ENCODE measurements around the gene ZNF428. TPM values are rescaled to one million over a fixed set of nuclear protein-coding genes. Genes with fewer than 3 reads are reported as not detected.

Gene ZNF428
- total RNA-seq, 2 experiments from 2014 or later, result 16.8 to 19.7 TPM

Other genes with a start within 250 kb of the ZNF428 start
- not detected for gene TEX101, start 204.7 kb downstream of the ZNF428 start, total RNA-seq
- gene LYPD3, start 154.0 kb downstream of the ZNF428 start, total RNA-seq, result 1 to 10 TPM; 5.2 to 5.3 TPM
- gene PHLDB3, start 114.9 kb downstream of the ZNF428 start, total RNA-seq, result 10 to 100 TPM; 12.7 to 13.1 TPM
- 10 to 100 TPM; 41.5 to 44.8 TPM for gene ETHE1, start 92.4 kb downstream of the ZNF428 start, total RNA-seq
- 1 to 10 TPM; 2.0 to 2.2 TPM for gene ZNF575, start 86.4 kb downstream of the ZNF428 start, total RNA-seq
- gene XRCC1, start 44.1 kb downstream of the ZNF428 start, total RNA-seq, result 10 to 100 TPM; 35.4 to 36.8 TPM
- 10 to 100 TPM; 14.3 to 16.8 TPM for gene PINLYP, start 43.8 kb downstream of the ZNF428 start, total RNA-seq
- gene IRGQ, start 23.5 kb downstream of the ZNF428 start, total RNA-seq, result 10 to 100 TPM; 19.8 to 24.6 TPM
- 10 to 100 TPM; 11.7 to 14.9 TPM for gene ZNF576, start 23.0 kb downstream of the ZNF428 start, total RNA-seq
- under 1 TPM; 0.54 to 0.60 TPM for gene SRRM5, start 7.5 kb downstream of the ZNF428 start, total RNA-seq
- under 1 TPM; 0.26 to 0.29 TPM for gene CADM4, start 20.2 kb upstream of the ZNF428 start, total RNA-seq
- gene PLAUR, start 50.5 kb upstream of the ZNF428 start, total RNA-seq, result 1 to 10 TPM; 6.5 to 7.6 TPM
- not detected for gene IRGC, start 96.4 kb upstream of the ZNF428 start, total RNA-seq
- 10 to 100 TPM; 55.7 to 58.1 TPM for gene SMG9, start 135.3 kb upstream of the ZNF428 start, total RNA-seq
- 10 to 100 TPM; 38.9 to 41.5 TPM for gene KCNN4, start 161.3 kb upstream of the ZNF428 start, total RNA-seq
- gene LYPD5, start 182.8 kb upstream of the ZNF428 start, total RNA-seq, result 1 to 10 TPM; 1.6 TPM
- 1 to 10 TPM; 5.6 to 7.2 TPM for gene ZNF283, start 207.7 kb upstream of the ZNF428 start, total RNA-seq

Data from activated naive CD8-positive, alpha-beta T cell treated with anti-CD3 and anti-CD28 coated beads for 36 hours (primary cell).